Measurements from ENCODE around the gene INKA2. TPM values are rescaled to one million over a fixed set of nuclear protein-coding genes. Genes with fewer than 3 reads are reported as not detected.

INKA2 gene
- total RNA-seq, 2 donors from 2014 or later: 2.0 to 3.8 TPM

- no peak for ATAC-seq (replicated peaks)
- no peaks in the 10 kb centered on the region for H3K9me3 Mint-ChIP-seq
- no peaks in the 10 kb centered on the region for H3K36me3 Mint-ChIP-seq (ENCODE audit: low read depth)
- no peaks in the 10 kb centered on the region for H3K27me3 Mint-ChIP-seq
- H3K4me1 Mint-ChIP-seq: no peaks in the 10 kb centered on the region
- no peak overlapping the region for H3K27ac Mint-ChIP-seq
- no peak overlapping the region for H3K4me3 Mint-ChIP-seq
Observed at GRCh38 chr1:111731956-111732355, 7.2 kb downstream of the INKA2 start.

- no peaks in the 10 kb centered on the region for H3K4me1 Mint-ChIP-seq
- no peak overlapping the region for H3K27ac Mint-ChIP-seq
- H3K4me3 Mint-ChIP-seq: no peak overlapping the region
- H3K9me3 Mint-ChIP-seq: no peaks in the 10 kb centered on the region
- H3K27me3 Mint-ChIP-seq: no peaks in the 10 kb centered on the region
- no peaks in the 10 kb centered on the region for H3K36me3 Mint-ChIP-seq (ENCODE audit: low read depth)
- ATAC-seq (replicated peaks): no peak
Observed at GRCh38 chr1:111730706-111731105, 8.5 kb downstream of the INKA2 start.

- Mint-ChIP-seq H3K4me3 (no peak overlapping the region), H3K27me3 (no peaks in the 10 kb centered on the region), H3K36me3 (ENCODE audit: low read depth) (no peaks in the 10 kb centered on the region), H3K9me3 (no peaks in the 10 kb centered on the region), H3K27ac (no peak overlapping the region), H3K4me1 (no peaks in the 10 kb centered on the region)
- no peak for ATAC-seq (replicated peaks)
Observed at GRCh38 chr1:111729946-111730681, 9.1 kb downstream of the INKA2 start.

- Mint-ChIP-seq H3K27ac (no peak overlapping the region), H3K27me3 (no peaks in the 10 kb centered on the region), H3K4me3 (no peak overlapping the region), H3K4me1 (no peaks in the 10 kb centered on the region), H3K9me3 (no peaks in the 10 kb centered on the region), H3K36me3 (ENCODE audit: low read depth) (no peaks in the 10 kb centered on the region)
- no peak for ATAC-seq (replicated peaks)
Observed at GRCh38 chr1:111729271-111729921, 9.8 kb downstream of the INKA2 start.

- Mint-ChIP-seq H3K27me3 (no peaks in the 10 kb centered on the region), H3K36me3 (ENCODE audit: low read depth) (no peaks in the 10 kb centered on the region), H3K9me3 (no peaks in the 10 kb centered on the region), H3K4me3 (no peak overlapping the region), H3K4me1 (peaks cover 11% of the 10 kb centered on the region), H3K27ac (no peak overlapping the region)
- ATAC-seq (replicated peaks): no peak
Observed at GRCh38 chr1:111727056-111727455, 12.1 kb downstream of the INKA2 start.

GRCh38 chr1:111725192-111725591 is 14.0 kb downstream of the INKA2 start:
- H3K9me3 Mint-ChIP-seq: no peaks in the 10 kb centered on the region
- H3K27me3 Mint-ChIP-seq: no peaks in the 10 kb centered on the region
- ATAC-seq (replicated peaks): no peak
- no peak overlapping the region for H3K4me3 Mint-ChIP-seq
- H3K27ac Mint-ChIP-seq: peak overlapping the region; percentile 51
- H3K4me1 Mint-ChIP-seq: peaks cover 28% of the 10 kb centered on the region
- H3K36me3 Mint-ChIP-seq (ENCODE audit: low read depth): peaks cover 7% of the 10 kb centered on the region

- H3K36me3 Mint-ChIP-seq (ENCODE audit: low read depth): peaks cover 7% of the 10 kb centered on the region
- no peaks in the 10 kb centered on the region for H3K27me3 Mint-ChIP-seq
- no peak overlapping the region for H3K4me3 Mint-ChIP-seq
- ATAC-seq (replicated peaks): no peak
- peaks cover 34% of the 10 kb centered on the region for H3K4me1 Mint-ChIP-seq
- H3K9me3 Mint-ChIP-seq: no peaks in the 10 kb centered on the region
- peak overlapping the region; percentile 83 for H3K27ac Mint-ChIP-seq
Observed at GRCh38 chr1:111723871-111724270, 15.3 kb downstream of the INKA2 start.

- peak overlapping the region; percentile 83 for H3K27ac Mint-ChIP-seq
- ATAC-seq (replicated peaks): no peak
- H3K4me1 Mint-ChIP-seq: peaks cover 39% of the 10 kb centered on the region
- no peaks in the 10 kb centered on the region for H3K27me3 Mint-ChIP-seq
- peaks cover 7% of the 10 kb centered on the region for H3K36me3 Mint-ChIP-seq (ENCODE audit: low read depth)
- no peak overlapping the region for H3K4me3 Mint-ChIP-seq
- H3K9me3 Mint-ChIP-seq: no peaks in the 10 kb centered on the region
Observed at GRCh38 chr1:111723091-111723806, 15.9 kb downstream of the INKA2 start.

GRCh38 chr1:111720977-111721786 is 18.0 kb downstream of the INKA2 start:
- H3K4me1 Mint-ChIP-seq: peaks cover 44% of the 10 kb centered on the region
- peak overlapping the region; percentile 83 for H3K27ac Mint-ChIP-seq
- H3K27me3 Mint-ChIP-seq: no peaks in the 10 kb centered on the region
- H3K36me3 Mint-ChIP-seq (ENCODE audit: low read depth): peaks cover 22% of the 10 kb centered on the region
- no peak overlapping the region for H3K4me3 Mint-ChIP-seq
- no peaks in the 10 kb centered on the region for H3K9me3 Mint-ChIP-seq
- no peak for ATAC-seq (replicated peaks)

- Mint-ChIP-seq H3K27me3 (no peaks in the 10 kb centered on the region), H3K36me3 (ENCODE audit: low read depth) (peaks cover 30% of the 10 kb centered on the region), H3K27ac (peak overlapping the region; percentile 83), H3K4me3 (no peak overlapping the region), H3K9me3 (no peaks in the 10 kb centered on the region), H3K4me1 (peaks cover 44% of the 10 kb centered on the region)
- ATAC-seq (replicated peaks): peak; percentile 25
Observed at GRCh38 chr1:111720274-111720976, 18.8 kb downstream of the INKA2 start.

- no peak for ATAC-seq (replicated peaks)
- no peaks in the 10 kb centered on the region for H3K27me3 Mint-ChIP-seq
- no peak overlapping the region for H3K4me3 Mint-ChIP-seq
- peaks cover 44% of the 10 kb centered on the region for H3K4me1 Mint-ChIP-seq
- no peaks in the 10 kb centered on the region for H3K9me3 Mint-ChIP-seq
- peaks cover 37% of the 10 kb centered on the region for H3K36me3 Mint-ChIP-seq (ENCODE audit: low read depth)
- peak overlapping the region; percentile 83 for H3K27ac Mint-ChIP-seq
Observed at GRCh38 chr1:111719674-111720132, 19.5 kb downstream of the INKA2 start.

- H3K4me3 Mint-ChIP-seq: no peak overlapping the region
- peak overlapping the region; percentile 12 for H3K27ac Mint-ChIP-seq
- no peaks in the 10 kb centered on the region for H3K9me3 Mint-ChIP-seq
- H3K36me3 Mint-ChIP-seq (ENCODE audit: low read depth): peaks cover 37% of the 10 kb centered on the region
- no peak for ATAC-seq (replicated peaks)
- H3K27me3 Mint-ChIP-seq: no peaks in the 10 kb centered on the region
- peaks cover 44% of the 10 kb centered on the region for H3K4me1 Mint-ChIP-seq
Observed at GRCh38 chr1:111719135-111719534, 20.1 kb downstream of the INKA2 start.

GRCh38 chr1:111717450-111717849 is 21.7 kb downstream of the INKA2 start:
- H3K9me3 Mint-ChIP-seq: no peaks in the 10 kb centered on the region
- H3K4me3 Mint-ChIP-seq: no peak overlapping the region
- ATAC-seq (replicated peaks): no peak
- no peaks in the 10 kb centered on the region for H3K27me3 Mint-ChIP-seq
- no peak overlapping the region for H3K27ac Mint-ChIP-seq
- H3K4me1 Mint-ChIP-seq: peaks cover 33% of the 10 kb centered on the region
- H3K36me3 Mint-ChIP-seq (ENCODE audit: low read depth): peaks cover 46% of the 10 kb centered on the region

GRCh38 chr1:111716333-111716732 is 22.9 kb downstream of the INKA2 start:
- H3K9me3 Mint-ChIP-seq: no peaks in the 10 kb centered on the region
- H3K4me3 Mint-ChIP-seq: no peak overlapping the region
- no peak overlapping the region for H3K27ac Mint-ChIP-seq
- no peaks in the 10 kb centered on the region for H3K27me3 Mint-ChIP-seq
- H3K4me1 Mint-ChIP-seq: peaks cover 26% of the 10 kb centered on the region
- H3K36me3 Mint-ChIP-seq (ENCODE audit: low read depth): peaks cover 56% of the 10 kb centered on the region
- no peak for ATAC-seq (replicated peaks)

Measured in activated T-helper 17 cell treated with anti-CD3 and anti-CD28 coated beads, Interleukin-2, amount 50 U/mL, for 72 hours (primary cell).